Measurements from ENCODE around the gene ZDHHC14. TPM values are rescaled to one million over a fixed set of nuclear protein-coding genes. Genes with fewer than 3 reads are reported as not detected.

Gene ZDHHC14
- total and polyA plus RNA-seq, 9 donors, result 4.9 to 16.4 (median 5.9) TPM

- Histone ChIP-seq H3K36me3 (no peaks in the 10 kb centered on the region), H3K27me3 (no peaks in the 10 kb centered on the region), H3K9me3 (no peaks in the 10 kb centered on the region), H3K27ac (no peak overlapping the region), H3K4me3 (no peak overlapping the region), H3K4me1 (ENCODE audit: insufficient read depth) (no peaks in the 10 kb centered on the region)
- intact Hi-C loops (cut with DNase I), result no loop called here
- peak in 1 of 5 donors; percentile 11 for DNase-seq
- TF ChIP-seq, protein P1, sequence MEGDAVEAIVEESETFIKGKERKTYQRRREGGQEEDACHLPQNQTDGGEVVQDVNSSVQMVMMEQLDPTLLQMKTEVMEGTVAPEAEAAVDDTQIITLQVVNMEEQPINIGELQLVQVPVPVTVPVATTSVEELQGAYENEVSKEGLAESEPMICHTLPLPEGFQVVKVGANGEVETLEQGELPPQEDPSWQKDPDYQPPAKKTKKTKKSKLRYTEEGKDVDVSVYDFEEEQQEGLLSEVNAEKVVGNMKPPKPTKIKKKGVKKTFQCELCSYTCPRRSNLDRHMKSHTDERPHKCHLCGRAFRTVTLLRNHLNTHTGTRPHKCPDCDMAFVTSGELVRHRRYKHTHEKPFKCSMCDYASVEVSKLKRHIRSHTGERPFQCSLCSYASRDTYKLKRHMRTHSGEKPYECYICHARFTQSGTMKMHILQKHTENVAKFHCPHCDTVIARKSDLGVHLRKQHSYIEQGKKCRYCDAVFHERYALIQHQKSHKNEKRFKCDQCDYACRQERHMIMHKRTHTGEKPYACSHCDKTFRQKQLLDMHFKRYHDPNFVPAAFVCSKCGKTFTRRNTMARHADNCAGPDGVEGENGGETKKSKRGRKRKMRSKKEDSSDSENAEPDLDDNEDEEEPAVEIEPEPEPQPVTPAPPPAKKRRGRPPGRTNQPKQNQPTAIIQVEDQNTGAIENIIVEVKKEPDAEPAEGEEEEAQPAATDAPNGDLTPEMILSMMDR (IDR thresholded peaks at IDR 0.05), result no peak
- TF ChIP-seq EP300 (IDR thresholded peaks at IDR 0.05), result no peak
- 87 to 94% (median 93%) methylated on average over 8 of the region's 8 CpGs for WGBS, 3 donors
Measured at GRCh38 chr6:157634546-157634945, 253.6 kb downstream of the ZDHHC14 start.

DNA sequence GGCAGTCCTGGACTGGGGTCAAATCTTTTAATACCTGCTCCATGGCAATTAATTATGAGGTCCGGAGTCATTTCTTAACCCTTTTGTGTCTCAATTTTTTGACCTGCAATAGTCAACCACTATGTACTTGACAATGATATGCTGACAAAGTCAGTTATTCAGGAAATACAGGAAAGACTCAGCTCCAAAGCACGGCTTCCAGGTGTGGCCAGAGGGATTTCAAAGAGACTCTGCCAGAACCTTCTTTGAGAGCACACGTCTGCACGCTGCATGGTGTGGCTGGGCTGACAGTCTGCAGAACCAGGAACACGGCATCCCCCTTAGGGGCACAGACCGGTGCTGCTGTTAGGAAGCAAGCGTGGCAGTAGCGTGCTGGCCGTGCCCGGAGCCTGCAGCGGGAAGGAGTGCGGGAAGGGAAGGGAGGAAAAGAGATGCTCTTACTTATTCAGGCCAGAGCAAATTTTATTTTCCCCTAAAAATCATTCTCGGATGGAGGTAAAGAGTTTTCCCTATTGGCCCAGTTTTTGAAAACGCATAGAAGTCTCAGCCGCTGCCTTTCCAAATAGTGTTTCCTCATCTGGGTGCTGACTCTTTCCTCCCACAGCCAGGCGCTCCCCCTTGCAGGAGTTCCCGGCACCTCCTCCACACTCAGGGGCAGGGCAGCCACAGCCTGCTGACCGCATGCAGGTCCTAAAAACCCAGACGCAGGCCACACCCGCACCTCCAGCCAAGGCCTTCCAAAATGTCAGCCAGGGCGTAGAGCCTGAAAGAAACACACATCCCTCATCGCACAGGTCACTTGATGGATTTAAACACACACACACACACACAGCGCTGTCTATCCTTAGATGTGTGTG, 254.6 kb downstream of the ZDHHC14 start:
- Histone ChIP-seq H3K4me1 (ENCODE audit: insufficient read depth) (no peaks in the 10 kb centered on the region), H3K9me3 (no peaks in the 10 kb centered on the region), H3K36me3 (no peaks in the 10 kb centered on the region), H3K4me3 (no peak overlapping the region), H3K27me3 (no peaks in the 10 kb centered on the region), H3K27ac (no peak overlapping the region)
- 55 to 62% (median 58%) methylated on average over 23 of the region's 23 CpGs for WGBS, 3 donors
- TF ChIP-seq EP300 (IDR thresholded peaks at IDR 0.05) (no peak), POLR2A (IDR thresholded peaks at IDR 0.05) (no peak)
- TF ChIP-seq, protein P1 (IDR thresholded peaks at IDR 0.05), result no peak
- intact Hi-C loops (cut with DNase I), result no loop called here
- peak; percentile 51 to 64 (median 57) for DNase-seq

DNA sequence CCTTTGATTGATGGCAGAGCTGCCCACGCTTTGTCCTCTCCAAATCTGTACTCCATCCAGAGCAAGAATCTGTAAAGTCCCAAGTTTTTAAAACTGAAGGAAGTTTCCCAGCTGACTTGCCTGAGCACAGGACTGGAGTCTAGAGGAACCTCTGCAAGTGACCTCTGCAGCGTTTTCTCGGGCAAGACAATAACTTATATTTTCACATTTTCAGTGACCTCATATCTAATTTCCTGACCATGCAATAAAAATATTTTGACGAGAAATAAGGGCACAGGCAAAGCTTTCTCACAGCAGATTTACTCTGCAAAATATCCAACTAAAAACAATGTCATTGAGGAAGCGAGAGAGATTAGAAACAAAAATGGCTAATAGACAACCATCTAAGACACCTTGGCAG, 256.5 kb downstream of the ZDHHC14 start:
- H3K4me1 ChIP-seq (ENCODE audit: insufficient read depth), result no peaks in the 10 kb centered on the region
- intact Hi-C loops (cut with DNase I), result no loop called here
- TF ChIP-seq POLR2A (IDR thresholded peaks at IDR 0.05), result no peak
- TF ChIP-seq EP300 (IDR thresholded peaks at IDR 0.05), result no peak
- TF ChIP-seq, protein P1 (IDR thresholded peaks at IDR 0.05), result no peak

GRCh38 chr6:157637941-157638662, 257.1 kb downstream of the ZDHHC14 start:
- intact Hi-C loops (cut with DNase I), result no loop called here
- peak in 1 of 5 donors; percentile 14 for DNase-seq
- no peaks in the 10 kb centered on the region for H3K9me3 ChIP-seq
- WGBS, 3 donors, result 73 to 88% (median 84%) methylated on average over 8 of the region's 8 CpGs
- H3K27me3 ChIP-seq, result no peaks in the 10 kb centered on the region
- no peak for TF ChIP-seq POLR2A (IDR thresholded peaks at IDR 0.05)
- TF ChIP-seq, protein P1 (IDR thresholded peaks at IDR 0.05), result no peak
- no peaks in the 10 kb centered on the region for H3K36me3 ChIP-seq
- no peak overlapping the region for H3K4me3 ChIP-seq
- no peak overlapping the region for H3K27ac ChIP-seq
- no peaks in the 10 kb centered on the region for H3K4me1 ChIP-seq (ENCODE audit: insufficient read depth)

More for the DNA sequence above, 256.5 kb downstream of the ZDHHC14 start:
- DNase-seq, result no peak
- Histone ChIP-seq H3K4me3 (no peak overlapping the region), H3K36me3 (no peaks in the 10 kb centered on the region), H3K9me3 (no peaks in the 10 kb centered on the region), H3K27ac (no peak overlapping the region), H3K27me3 (no peaks in the 10 kb centered on the region)
- 32 to 67% (median 55%) methylated on average over 5 of the region's 5 CpGs for WGBS, 3 donors

Data from ovary (tissue), 9 donors.